GM21619 (cell line): Measurements from ENCODE around the gene DHTKD1.

Experiments used
- ATAC-seq: cut with Tn5 transposase; IDR thresholded peaks from one replicate; pipeline ENCODE4 v1.9.1; 2021; ENCODE audit not compliant: unreplicated experiment

DHTKD1 gene, protein sequence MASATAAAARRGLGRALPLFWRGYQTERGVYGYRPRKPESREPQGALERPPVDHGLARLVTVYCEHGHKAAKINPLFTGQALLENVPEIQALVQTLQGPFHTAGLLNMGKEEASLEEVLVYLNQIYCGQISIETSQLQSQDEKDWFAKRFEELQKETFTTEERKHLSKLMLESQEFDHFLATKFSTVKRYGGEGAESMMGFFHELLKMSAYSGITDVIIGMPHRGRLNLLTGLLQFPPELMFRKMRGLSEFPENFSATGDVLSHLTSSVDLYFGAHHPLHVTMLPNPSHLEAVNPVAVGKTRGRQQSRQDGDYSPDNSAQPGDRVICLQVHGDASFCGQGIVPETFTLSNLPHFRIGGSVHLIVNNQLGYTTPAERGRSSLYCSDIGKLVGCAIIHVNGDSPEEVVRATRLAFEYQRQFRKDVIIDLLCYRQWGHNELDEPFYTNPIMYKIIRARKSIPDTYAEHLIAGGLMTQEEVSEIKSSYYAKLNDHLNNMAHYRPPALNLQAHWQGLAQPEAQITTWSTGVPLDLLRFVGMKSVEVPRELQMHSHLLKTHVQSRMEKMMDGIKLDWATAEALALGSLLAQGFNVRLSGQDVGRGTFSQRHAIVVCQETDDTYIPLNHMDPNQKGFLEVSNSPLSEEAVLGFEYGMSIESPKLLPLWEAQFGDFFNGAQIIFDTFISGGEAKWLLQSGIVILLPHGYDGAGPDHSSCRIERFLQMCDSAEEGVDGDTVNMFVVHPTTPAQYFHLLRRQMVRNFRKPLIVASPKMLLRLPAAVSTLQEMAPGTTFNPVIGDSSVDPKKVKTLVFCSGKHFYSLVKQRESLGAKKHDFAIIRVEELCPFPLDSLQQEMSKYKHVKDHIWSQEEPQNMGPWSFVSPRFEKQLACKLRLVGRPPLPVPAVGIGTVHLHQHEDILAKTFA

DNA sequence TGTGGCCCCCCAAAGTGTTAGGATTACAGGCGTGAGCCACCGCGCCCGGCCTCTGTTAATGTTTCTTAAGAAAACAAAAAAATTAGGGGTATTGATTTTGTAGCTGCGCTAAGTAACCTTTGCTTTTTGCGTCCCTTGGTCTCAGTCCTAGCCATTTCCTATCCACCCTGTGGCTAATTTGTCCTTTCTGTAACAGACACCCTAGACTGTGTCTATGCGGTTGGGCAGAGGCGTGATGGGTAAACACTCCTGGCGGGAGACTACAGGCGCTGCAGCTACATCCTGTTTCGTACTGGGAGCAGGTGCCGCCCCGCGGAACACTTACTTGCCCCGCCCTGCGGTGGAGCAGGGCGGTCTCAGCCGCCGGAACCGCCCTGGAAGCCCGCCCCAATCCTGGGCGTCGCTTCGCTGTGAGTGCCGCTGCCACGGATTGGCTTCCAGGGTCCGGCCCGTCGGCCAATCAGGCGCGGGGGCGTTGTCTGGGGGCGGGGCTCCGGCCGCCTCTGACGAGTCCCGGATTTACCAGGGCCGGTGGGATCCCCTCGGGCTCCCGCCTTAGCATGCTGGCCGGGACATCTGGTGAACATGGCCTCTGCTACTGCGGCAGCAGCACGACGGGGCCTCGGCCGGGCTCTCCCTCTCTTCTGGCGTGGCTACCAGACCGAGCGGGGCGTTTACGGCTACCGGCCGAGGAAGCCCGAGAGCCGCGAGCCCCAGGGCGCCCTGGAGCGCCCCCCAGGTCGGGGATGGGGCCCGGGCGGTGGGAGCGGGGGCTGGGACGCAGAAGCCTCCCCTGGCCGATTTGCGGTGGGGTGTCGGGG, at the start of gene DHTKD1:
Gene DHTKD1 (plus strand): TSS at position 506 of the 821 bp plus-strand sequence. CDS start 80 bp downstream, at position 586.
- ATAC-seq: peak; percentile 98

GRCh38 chr10:12019283-12019971, 49.3 kb upstream of the DHTKD1 start:
- no peak for ATAC-seq

DNA sequence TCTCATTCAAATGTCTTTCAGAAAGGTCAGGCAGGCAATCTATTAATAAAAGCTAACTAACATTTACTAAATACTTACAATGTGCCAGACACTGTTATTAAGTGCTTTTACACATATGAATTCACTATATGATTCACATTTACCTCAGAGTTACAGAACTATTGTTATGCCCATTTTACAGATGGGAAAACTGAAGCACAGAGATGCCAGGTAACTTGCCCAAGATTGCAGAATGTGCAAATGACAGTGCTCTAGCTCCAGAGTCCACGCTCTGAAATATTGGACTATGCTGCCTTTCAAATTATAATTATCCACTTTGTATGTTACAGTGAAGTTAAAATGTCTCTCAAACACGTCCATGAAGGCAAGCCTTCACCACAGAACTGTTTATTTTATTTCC, 48.2 kb upstream of the DHTKD1 start:
- ATAC-seq: no peak

GRCh38 chr10:12022580-12023257, 46.0 kb upstream of the DHTKD1 start:
- no peak for ATAC-seq

GRCh38 chr10:12025591-12025990, 43.2 kb upstream of the DHTKD1 start:
- ATAC-seq: no peak

GRCh38 chr10:12027539-12027938, 41.2 kb upstream of the DHTKD1 start:
- ATAC-seq: peak; percentile 96

- ATAC-seq: no peak
These were observed 37.4 kb upstream of the DHTKD1 start for GRCh38 chr10:12031404-12031803.

- ATAC-seq: no peak
These were observed 32.6 kb upstream of the DHTKD1 start for GRCh38 chr10:12036073-12036655.

DNA sequence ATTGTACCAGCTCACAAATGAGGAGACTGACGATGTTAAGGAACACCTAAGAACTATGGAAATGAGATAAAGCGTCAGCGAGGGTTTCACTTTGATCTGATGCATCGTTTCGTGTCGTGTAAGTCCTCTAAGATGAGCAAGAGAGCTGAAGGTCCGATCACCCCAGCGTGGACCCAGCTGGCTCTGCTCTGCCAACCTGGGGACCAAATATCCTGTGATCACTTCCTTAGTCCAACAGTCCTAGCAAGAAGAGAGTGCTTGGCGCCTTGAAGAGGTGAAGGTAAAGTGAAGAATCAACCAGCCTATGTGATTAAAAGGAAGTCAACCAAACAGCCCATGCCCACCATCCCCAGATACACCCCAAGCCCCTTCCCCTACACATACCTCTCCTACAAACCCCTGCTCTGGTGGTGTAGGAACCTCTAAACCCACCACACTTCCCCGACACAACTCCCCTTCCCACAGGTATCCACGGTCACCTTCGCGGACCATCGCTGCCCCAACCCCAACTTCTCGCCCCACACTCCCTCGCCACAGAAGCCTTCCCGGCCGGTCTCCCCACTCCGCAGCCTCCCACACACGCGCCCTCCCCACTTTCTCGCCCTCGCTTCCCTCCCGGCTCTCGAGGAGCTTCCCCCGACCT, 26.9 kb upstream of the DHTKD1 start:
- ATAC-seq: no peak

DNA sequence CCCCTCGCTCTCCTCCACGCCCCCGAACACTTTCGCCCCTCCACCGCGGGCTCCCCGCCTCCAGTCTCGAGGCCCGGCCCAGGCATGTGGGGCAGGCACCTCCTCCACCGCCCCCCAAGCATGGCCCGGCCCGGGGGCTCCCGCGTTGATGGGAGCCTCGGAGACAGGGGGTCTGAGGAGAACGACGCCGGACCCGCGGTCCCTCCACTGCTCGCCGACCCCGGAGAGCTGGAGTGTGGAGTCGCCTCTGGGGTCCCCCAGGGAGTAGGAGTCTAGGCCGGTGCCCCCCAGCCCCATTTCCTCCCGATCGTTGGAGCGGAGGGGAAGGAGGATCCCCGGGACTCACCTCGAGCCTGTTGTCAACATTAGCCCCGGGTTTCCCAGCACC, 26.4 kb upstream of the DHTKD1 start:
- ATAC-seq: peak; percentile 3

DNA sequence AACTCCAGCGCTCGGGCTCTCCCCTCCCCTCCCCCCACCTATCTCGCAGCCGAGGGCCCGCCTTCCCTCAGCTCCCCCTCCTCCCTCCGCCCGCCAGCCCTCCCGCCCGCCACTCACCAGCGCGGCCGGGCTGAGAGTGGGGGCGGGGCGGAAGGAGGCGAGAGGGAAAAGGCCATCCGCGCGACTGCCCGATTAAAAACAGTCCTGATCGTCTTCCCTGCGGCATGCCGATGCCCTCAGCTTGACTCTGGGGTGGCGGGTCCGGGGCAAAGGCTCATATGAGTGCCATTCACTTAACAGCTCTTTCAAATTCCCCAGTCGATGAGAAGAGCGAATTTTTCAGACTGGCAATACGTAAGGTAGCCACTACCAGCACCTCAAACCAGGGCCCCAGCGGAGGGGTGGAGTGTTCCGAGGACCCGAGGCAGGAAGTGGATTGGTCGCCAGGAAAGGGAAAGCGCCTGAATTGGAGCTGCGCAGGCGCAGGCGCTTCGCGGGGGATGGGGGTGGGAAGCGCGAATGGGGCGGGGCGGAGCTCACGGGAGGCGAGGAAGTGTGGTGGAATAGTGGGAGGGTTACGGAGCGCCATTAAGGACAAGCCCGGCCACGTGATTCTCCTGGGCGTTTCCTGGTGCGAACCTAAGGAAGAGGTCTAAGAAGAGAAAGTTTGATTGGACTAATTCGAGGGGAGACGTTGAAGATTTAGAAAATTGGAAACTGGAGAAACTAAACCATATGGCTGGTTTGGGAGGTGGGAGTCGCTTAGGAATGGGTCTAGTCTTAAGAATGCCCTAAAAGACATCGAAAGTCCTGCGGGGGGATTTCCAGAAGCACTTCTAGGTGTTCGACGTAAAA, 25.7 kb upstream of the DHTKD1 start, which contains the start of gene UPF2:
Gene UPF2 (minus strand): TSS at position 13 of the 855 bp plus-strand sequence. CDS start 7,386 bp downstream, outside the sequence.
- peak; percentile 48 for ATAC-seq

DNA sequence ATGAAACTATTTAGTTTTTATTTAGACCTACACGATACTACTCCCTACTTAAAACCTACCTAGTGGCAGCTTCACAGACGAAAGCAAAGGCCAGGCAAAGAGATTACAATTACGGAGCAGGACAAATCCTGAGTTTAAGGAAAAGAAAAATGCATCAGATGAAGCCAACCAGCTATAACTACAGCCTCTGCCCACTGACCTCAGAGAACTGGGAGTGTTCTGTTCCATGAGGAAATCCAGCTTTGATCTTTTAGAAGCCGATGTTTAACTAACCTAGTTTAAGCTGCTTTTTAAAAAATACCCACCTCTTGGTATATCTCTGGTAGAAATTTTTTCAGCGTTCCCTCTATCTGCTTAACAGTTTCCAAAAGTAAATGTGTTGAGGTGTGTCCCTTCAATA, 23.2 kb upstream of the DHTKD1 start:
- ATAC-seq: no peak

- no peak for ATAC-seq
These were observed 20.2 kb upstream of the DHTKD1 start for GRCh38 chr10:12048547-12048946.

DNA sequence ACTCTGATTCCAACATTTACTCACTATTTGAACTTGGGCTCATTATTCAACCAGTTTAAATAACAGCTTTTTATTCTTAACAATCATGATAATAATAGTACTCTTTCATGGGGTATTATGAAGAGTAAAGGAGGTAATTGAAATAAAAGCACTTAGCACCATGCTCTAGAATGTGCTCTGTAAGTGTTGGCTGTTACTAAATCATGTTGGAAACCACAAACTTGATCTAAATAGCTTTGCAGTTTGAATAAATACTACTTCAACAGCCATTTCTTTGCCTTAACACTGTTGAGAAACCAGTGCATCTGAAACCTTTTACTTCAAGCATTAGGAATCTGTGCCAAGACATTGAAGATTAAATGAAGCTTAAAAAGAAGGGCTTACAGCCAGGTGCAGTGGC, 18.2 kb upstream of the DHTKD1 start:
- ATAC-seq: no peak

DNA sequence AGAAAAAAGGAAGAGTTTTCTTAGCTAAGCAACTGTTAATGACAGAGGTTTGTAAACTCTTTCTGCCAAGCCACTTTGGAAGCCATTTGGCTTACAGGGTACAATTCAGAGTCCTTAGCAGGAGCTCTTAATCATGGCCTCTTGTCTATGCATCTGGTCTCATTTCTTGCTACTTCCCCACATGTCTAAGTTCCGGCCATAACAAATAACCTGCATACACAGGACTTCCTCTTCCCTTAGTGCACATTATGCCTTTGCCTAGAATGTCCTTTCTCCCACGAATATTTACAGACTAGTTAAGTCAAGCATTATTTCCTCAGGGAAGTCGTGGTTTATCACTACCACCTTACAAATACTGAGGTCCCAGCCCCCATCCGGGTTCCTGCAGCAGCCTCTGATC, 17.5 kb upstream of the DHTKD1 start:
- no peak for ATAC-seq

GRCh38 chr10:12055732-12056131, 13.0 kb upstream of the DHTKD1 start:
- no peak for ATAC-seq

DNA sequence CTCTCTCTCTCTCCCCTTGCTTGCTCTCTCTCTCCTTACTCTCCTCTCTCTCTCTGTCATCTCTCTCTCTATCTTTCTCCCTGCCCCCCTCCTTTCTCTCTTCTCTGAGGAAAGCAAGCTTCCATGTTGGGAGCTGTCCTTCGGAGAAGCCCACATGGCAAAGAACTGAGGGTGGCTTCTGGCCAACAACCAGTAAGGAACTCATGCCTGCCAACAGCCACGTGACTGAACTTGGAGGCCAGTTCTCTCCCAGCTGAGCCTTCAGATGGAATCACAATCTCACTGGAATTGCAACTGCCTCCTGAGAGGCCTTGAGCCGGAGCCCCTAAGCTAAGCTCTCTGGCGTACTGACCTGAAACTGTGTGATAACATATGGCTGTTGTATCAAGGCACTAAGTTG, 12.0 kb upstream of the DHTKD1 start:
- no peak for ATAC-seq

GRCh38 chr10:12061124-12061523, 7.6 kb upstream of the DHTKD1 start:
- no peak for ATAC-seq
